IMR-90 (cell line): ENCODE data around the gene ELAVL1. TPM values are rescaled to one million over a fixed set of nuclear protein-coding genes. Genes with fewer than 3 reads are reported as not detected.

Experiments used
- ATAC-seq: fragments of 200-7000 bp; cut with Tn5 transposase; 2 replicates; pipeline ENCODE4 v1.9.1; 2020; ENCODE audit warnings: low read depth, mild to moderate bottlenecking, moderate library complexity
- BruUV-seq: library from RNA; stranded (reverse); fragments of 400-500 nt; replicated peaks from 2 replicates; lab custom pipeline; 2021; lab: Mats Ljungman, UMichigan
- CTCF ChIA-PET: fragments of 300-600 bp; formaldehyde crosslinking; extraction: SDS; loops from one replicate; lab custom pipeline; 2021; ENCODE audit warnings: antibody characterized with exemption; lab: Yijun Ruan, JAX
- POLR2A ChIA-PET: fragments of 300-600 bp; sonication (Branson Sonifier 250); formaldehyde crosslinking; loops from one replicate; lab custom pipeline; 2022; ENCODE audit warnings: antibody characterized with exemption; ENCODE audit not compliant: unreplicated experiment; lab: Charles Lee
- DNase-seq: peaks from one replicate; pipeline ENCODE4 v3.0.0; 2013
- H2AFZ ChIP-seq: replicated peaks from 2 replicates; pipeline ENCODE3; 2013; ENCODE audit warnings: low read length, mild to moderate bottlenecking; ENCODE audit not compliant: poor library complexity
- H2AK5ac ChIP-seq: 2 replicates; pipeline ENCODE4 v1.6.1; 2013; ENCODE audit warnings: low read depth, low read length, inconsistent platforms
- H2AK9ac ChIP-seq: replicated peaks from 2 replicates; pipeline ENCODE3; 2013; ENCODE audit warnings: mild to moderate bottlenecking, low read depth, low read length, moderate library complexity; ENCODE audit not compliant: poor library complexity
- H2BK120ac ChIP-seq: 2 replicates; pipeline ENCODE4 v1.6.1; 2013; ENCODE audit warnings: low read depth, low read length, inconsistent platforms
- H2BK15ac ChIP-seq: 3 replicates; pipeline ENCODE4 v1.6.1; 2013; ENCODE audit warnings: low read depth, low read length, inconsistent platforms
- H2BK20ac ChIP-seq: 2 replicates; pipeline ENCODE4 v1.6.1; 2013; ENCODE audit warnings: low read depth, mild to moderate bottlenecking, inconsistent platforms, low read length, moderate library complexity
- H2BK5ac ChIP-seq: 2 replicates; pipeline ENCODE4 v1.6.1; 2013; ENCODE audit warnings: mild to moderate bottlenecking, low read depth, low read length, inconsistent platforms; ENCODE audit not compliant: poor library complexity, severe bottlenecking
- H3K14ac ChIP-seq: replicated peaks from 2 replicates; pipeline ENCODE4 v1.6.1; 2013; ENCODE audit warnings: low read depth, low read length, inconsistent platforms
- H3K18ac ChIP-seq: 2 replicates; pipeline ENCODE4 v1.6.1; 2013; ENCODE audit warnings: low read depth, low read length, control low read depth
- H3K23ac ChIP-seq: 2 replicates; pipeline ENCODE4 v1.6.1; 2013; ENCODE audit warnings: low read depth, low read length, inconsistent platforms
- H3K27ac ChIP-seq: 2 replicates; pipeline ENCODE4 v1.5.1; 2013; ENCODE audit warnings: mild to moderate bottlenecking, control low read depth, low read length; ENCODE audit not compliant: insufficient read depth
- H3K27me3 ChIP-seq: 2 replicates; pipeline ENCODE4 v1.6.1; 2013; ENCODE audit warnings: low read length; ENCODE audit not compliant: control insufficient read depth, insufficient read depth
- H3K36me3 ChIP-seq: 2 replicates; pipeline ENCODE4 v1.6.1; 2013; ENCODE audit warnings: low read length, mixed read lengths; ENCODE audit not compliant: control insufficient read depth, insufficient read depth
- H3K4ac ChIP-seq: 2 replicates; pipeline ENCODE4 v1.6.1; 2013; ENCODE audit warnings: low read depth, low read length, inconsistent platforms
- H3K4me1 ChIP-seq: 2 replicates; pipeline ENCODE4 v1.6.1; 2013; ENCODE audit warnings: low read length, mixed read lengths; ENCODE audit not compliant: control insufficient read depth, insufficient read depth
- H3K4me2 ChIP-seq: 2 replicates; pipeline ENCODE4 v1.6.1; 2013; ENCODE audit warnings: low read depth, mild to moderate bottlenecking, control low read depth, low read length, moderate library complexity
- H3K4me3 ChIP-seq: 2 replicates; pipeline ENCODE4 v1.5.1; 2013; ENCODE audit warnings: low read depth, mild to moderate bottlenecking, control low read depth, low read length, moderate library complexity; ENCODE audit not compliant: insufficient read depth
- H3K56ac ChIP-seq: 2 replicates; pipeline ENCODE4 v1.6.1; 2013; ENCODE audit warnings: low read length, inconsistent platforms; ENCODE audit not compliant: insufficient read depth; ENCODE audit errors: extremely low read depth
- H3K79me1 ChIP-seq, 2 experiments: 2 replicates each; pipeline ENCODE4 v1.6.1; 2013; ENCODE audit warnings: low read length in 2 of 2, inconsistent platforms in 1 of 2, low read depth in 1 of 2
- H3K9ac ChIP-seq: 2 replicates; pipeline ENCODE4 v1.6.1; 2013; ENCODE audit warnings: low read depth, low read length, control low read depth
- H3K9me1 ChIP-seq: 2 replicates; pipeline ENCODE4 v1.6.1; 2013; ENCODE audit warnings: low read length, inconsistent platforms; ENCODE audit not compliant: insufficient read depth
- H3K9me3 ChIP-seq: 2 replicates; pipeline ENCODE4 v1.6.1; 2013; ENCODE audit warnings: low read length; ENCODE audit not compliant: control insufficient read depth, insufficient read depth
- H4K20me1 ChIP-seq: 2 replicates; pipeline ENCODE4 v1.6.1; 2013; ENCODE audit warnings: low read length, inconsistent platforms; ENCODE audit not compliant: insufficient read depth
- H4K5ac ChIP-seq: 2 replicates; pipeline ENCODE4 v1.6.1; 2013; ENCODE audit warnings: mild to moderate bottlenecking, low read depth, low read length, control low read depth
- H4K8ac ChIP-seq, 2 experiments: 2 replicates each; pipeline ENCODE4 v1.6.1; 2013; ENCODE audit warnings: low read depth in 2 of 2, low read length in 2 of 2, control low read depth in 1 of 2, inconsistent platforms in 1 of 2
- H4K91ac ChIP-seq: 2 replicates; pipeline ENCODE4 v1.6.1; 2013; ENCODE audit warnings: low read depth, low read length, inconsistent platforms; ENCODE audit not compliant: insufficient read depth
- BHLHE40 ChIP-seq: fragments of 150-350 bp; IDR thresholded peaks from 2 replicates; pipeline ENCODE4 v1.6.1; 2016; ENCODE audit warnings: mild to moderate bottlenecking, low read depth, low read length
- FOS ChIP-seq: fragments of 150-350 bp; IDR thresholded peaks from 2 replicates; pipeline ENCODE4 v1.6.1; 2016; ENCODE audit warnings: low read depth, low read length
- MAFK ChIP-seq: IDR thresholded peaks from 2 replicates; pipeline ENCODE4 v1.6.1; 2012; ENCODE audit warnings: low read depth, low read length, improper control_type of control experiment
- MAZ ChIP-seq: IDR thresholded peaks from 2 replicates; pipeline ENCODE4 v1.6.1; 2012; ENCODE audit warnings: low read depth, mild to moderate bottlenecking, low read length, improper control_type of control experiment, moderate library complexity, borderline replicate concordance
- RAD21 ChIP-seq: IDR thresholded peaks from 2 replicates; pipeline ENCODE4 v1.6.1; 2012; ENCODE audit warnings: low read length, improper control_type of control experiment
- RFX5 ChIP-seq: IDR thresholded peaks from 2 replicates; pipeline ENCODE4 v1.8.0; 2012; ENCODE audit warnings: low read depth, mild to moderate bottlenecking, low read length, moderate library complexity
- SMC3 ChIP-seq: fragments of 150-350 bp; IDR thresholded peaks from 2 replicates; pipeline ENCODE4 v1.6.1; 2016; ENCODE audit warnings: low read depth, mild to moderate bottlenecking, antibody characterized with exemption, low read length, moderate library complexity
- USF2 ChIP-seq: fragments of 150-350 bp; IDR thresholded peaks from 2 replicates; pipeline ENCODE4 v1.6.1; 2017; ENCODE audit warnings: mild to moderate bottlenecking, antibody characterized with exemption, low read length, low read depth
- WGBS, 2 experiments: methylation state at CpG; one replicate each; pipeline versions ENCODE4 v1.1.5 to v1.1.7; 2013; ENCODE audit warnings: missing lambda C conversion rate in 2 of 2; ENCODE audit not compliant: insufficient read length in 1 of 2; ENCODE audit errors: extremely low coverage in 2 of 2; 5-methylcytosine and 5-hydroxymethylcytosine counted together
- dilution Hi-C: fragments of 300-500 bp; cut with HindIII; formaldehyde crosslinking; loops from one replicate; pipeline ENCODE4 v1.14.3; 2018; ENCODE audit warnings: low sequenced_read_pairs; ENCODE audit not compliant: unreplicated experiment
- in situ Hi-C: fragments of 300-500 bp; cut with MboI; formaldehyde crosslinking; loops from 3 replicates; pipeline ENCODE4 v1.14.3; 2019; ENCODE audit warnings: low sequenced_read_pairs, inconsistent platforms, mixed read lengths
- intact Hi-C: fragments of 100-400 bp; cut with micrococcal nuclease; formaldehyde crosslinking; loops from 2 replicates; pipeline ENCODE4 v1.10.0; 2022
- polyA plus RNA-seq, 3 experiments: library from polyadenylated mRNA; depleted of rRNA; stranded (reverse); fragments of >200 nt; gene quantifications; 2 replicates each; pipeline ENCODE4 v1.2.3, GENCODE V29; 2012; ENCODE audit warnings: low replicate concordance in 1 of 3
- total RNA-seq: library from RNA; depleted of rRNA; stranded (reverse); fragments of >200 nt; gene quantifications from 2 replicates; pipeline ENCODE4 v1.2.3, GENCODE V29; 2012

ELAVL1 gene
- total and polyA plus RNA-seq, 2 of the 4 experiments (the other 2 are of a cell fraction) = 55.6 to 59.0 TPM

GRCh38 chr19:7977723-7978040 lies 27.8 kb downstream of the ELAVL1 start:
- BruUV-seq = no TSS peak
- Histone ChIP-seq H4K5ac (no peak overlapping the region), H3K9me1 (no peaks in the 10 kb centered on the region), H2BK15ac (no peak overlapping the region), H3K14ac (no peak overlapping the region), H3K56ac (no peak overlapping the region), H4K20me1 (peaks cover 72% of the 10 kb centered on the region), H3K23ac (no peak overlapping the region), H3K79me1 (peaks cover 28 to 51% of the 10 kb centered on the region in 2 experiments), H2BK120ac (no peak overlapping the region), H3K36me3 (peaks cover 67% of the 10 kb centered on the region), H2AFZ (no peak overlapping the region), H3K9ac (no peak overlapping the region), H3K27ac (no peak overlapping the region), H3K4me3 (no peak overlapping the region), H3K18ac (no peak overlapping the region), H2AK5ac (no peak overlapping the region), H3K4me1 (no peaks in the 10 kb centered on the region), H3K27me3 (no peaks in the 10 kb centered on the region), H2BK20ac (no peak overlapping the region), H4K8ac (no peak overlapping the region), H2AK9ac (no peak overlapping the region), H3K9me3 (no peaks in the 10 kb centered on the region), H3K4ac (no peak overlapping the region), H3K4me2 (no peak overlapping the region), H4K91ac (no peak overlapping the region), H2BK5ac (no peak overlapping the region)
- TF ChIP-seq BHLHE40 (no peak), RAD21 (no peak), MAFK (no peak), FOS (no peak), MAZ (no peak), SMC3 (no peak), USF2 (no peak), RFX5 (no peak)
- DNase-seq = no peak
- intact Hi-C loops (no loop called here), in situ Hi-C loops (loop anchor here (10.0 kb wide), 1 partner anchor 277 kb away; no protein-coding TSS in a partner anchor), dilution Hi-C loops (no loop called here)
- 92% methylated on average over 5 of the region's 6 CpGs; no CpG with 5 or more reads in 1 of the 2 experiments for WGBS, 2 experiments
- ATAC-seq = no peak
- ChIA-PET CTCF (interaction anchor here (0.7 kb wide), 1 partner anchor 33 kb away, joined by 3 read pairs; no protein-coding TSS in a partner anchor), POLR2A (no interaction called here)
